Large intestine (tissue), 3 donors: Measurements from ENCODE around the gene PRR36. TPM values are rescaled to one million over a fixed set of nuclear protein-coding genes. Genes with fewer than 3 reads are reported as not detected.

Source experiments
- DNase-seq, 2 donors: peaks; one replicate each; pipeline versions ENCODE4 v3.0.0 to v3.0.0-alpha.2; 2013
- H3K27ac ChIP-seq: one replicate; pipeline ENCODE4 v1.5.1; 2013; ENCODE audit warnings: low read length
- H3K27me3 ChIP-seq: 2 replicates; pipeline ENCODE4 v1.6.1; 2013; ENCODE audit warnings: low read length; ENCODE audit not compliant: control insufficient read depth, insufficient read depth
- H3K36me3 ChIP-seq: 2 replicates; pipeline ENCODE4 v1.6.1; 2013; ENCODE audit warnings: low read length; ENCODE audit not compliant: control insufficient read depth, insufficient read depth
- H3K4me1 ChIP-seq: one replicate; pipeline ENCODE4 v1.6.1; 2013; ENCODE audit warnings: low read length; ENCODE audit not compliant: control insufficient read depth, insufficient read depth
- H3K4me3 ChIP-seq: one replicate; pipeline ENCODE4 v1.5.1; 2013; ENCODE audit warnings: low read length
- H3K9me3 ChIP-seq: one replicate; pipeline ENCODE4 v1.6.1; 2013; ENCODE audit warnings: mild to moderate bottlenecking, low read depth, low read length, moderate library complexity; ENCODE audit not compliant: control insufficient read depth
- WGBS: methylation state at CpG from one replicate; pipeline ENCODE4 v1.1.5; 2013; ENCODE audit warnings: low lambda C conversion rate; ENCODE audit not compliant: insufficient coverage; 5-methylcytosine and 5-hydroxymethylcytosine counted together
- polyA plus RNA-seq: library from polyadenylated mRNA; unstranded; fragments of 120-200 nt; gene quantifications from one replicate; pipeline ENCODE4 v1.2.1, GENCODE V29; 2013

The PRR36 gene
- polyA plus RNA-seq, 1 donor, result 2.1 TPM

DNA sequence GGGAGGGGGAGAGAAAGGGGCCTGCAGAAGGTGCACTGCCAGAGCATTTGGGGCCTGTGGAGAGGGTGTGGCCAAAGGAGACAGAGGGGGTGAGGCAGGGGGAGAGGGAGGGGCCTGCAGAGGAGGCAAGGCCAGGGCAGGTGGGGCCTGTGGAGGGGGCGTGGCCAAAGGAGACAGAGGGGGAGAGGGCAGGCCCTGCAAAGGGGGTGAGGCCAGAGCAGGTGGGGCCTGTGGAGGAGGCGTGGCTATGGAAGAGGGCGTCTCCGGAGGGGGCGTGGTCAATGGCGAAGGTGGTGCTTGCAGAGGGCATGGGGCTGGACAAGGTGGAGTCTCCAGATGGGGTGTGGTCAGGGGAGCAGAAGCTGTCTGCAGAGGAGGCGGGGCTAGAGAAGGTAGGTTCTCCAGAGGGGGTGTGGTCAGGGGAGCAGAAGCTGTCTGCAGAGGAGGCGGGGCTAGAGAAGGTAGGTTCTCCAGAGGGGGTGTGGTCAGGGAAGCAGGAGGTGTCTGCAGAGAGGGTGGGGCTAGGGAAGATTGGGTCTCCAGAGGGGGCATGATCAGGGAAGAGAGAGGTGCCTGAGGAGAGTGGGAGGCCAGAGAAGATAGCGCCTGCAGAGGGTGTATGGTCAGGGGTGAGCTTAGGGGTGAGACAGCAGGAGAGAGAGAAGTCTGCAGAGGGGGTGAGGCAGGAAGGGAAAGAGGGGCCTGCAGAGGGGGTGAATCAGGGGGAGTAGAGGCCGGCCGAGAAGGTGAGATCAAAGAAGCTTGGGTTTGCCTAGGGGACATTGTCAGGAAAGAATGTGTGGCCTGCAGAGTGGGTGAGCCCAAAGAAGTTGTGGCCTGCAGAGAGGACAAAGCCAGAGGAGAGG, 3.4 kb downstream of the PRR36 start:
- peak overlapping the region; percentile 8 for H3K27ac ChIP-seq
- peak; percentile 58 to 64 for DNase-seq
- H3K27me3 ChIP-seq, result peaks cover 49% of the 10 kb centered on the region
- H3K4me3 ChIP-seq, result no peak overlapping the region
- no CpG with 5 or more reads among the region's 11 CpGs for WGBS
- H3K4me1 ChIP-seq, result peaks cover 28% of the 10 kb centered on the region
- H3K9me3 ChIP-seq, result peaks cover 12% of the 10 kb centered on the region
- H3K36me3 ChIP-seq, result no peaks in the 10 kb centered on the region

DNA sequence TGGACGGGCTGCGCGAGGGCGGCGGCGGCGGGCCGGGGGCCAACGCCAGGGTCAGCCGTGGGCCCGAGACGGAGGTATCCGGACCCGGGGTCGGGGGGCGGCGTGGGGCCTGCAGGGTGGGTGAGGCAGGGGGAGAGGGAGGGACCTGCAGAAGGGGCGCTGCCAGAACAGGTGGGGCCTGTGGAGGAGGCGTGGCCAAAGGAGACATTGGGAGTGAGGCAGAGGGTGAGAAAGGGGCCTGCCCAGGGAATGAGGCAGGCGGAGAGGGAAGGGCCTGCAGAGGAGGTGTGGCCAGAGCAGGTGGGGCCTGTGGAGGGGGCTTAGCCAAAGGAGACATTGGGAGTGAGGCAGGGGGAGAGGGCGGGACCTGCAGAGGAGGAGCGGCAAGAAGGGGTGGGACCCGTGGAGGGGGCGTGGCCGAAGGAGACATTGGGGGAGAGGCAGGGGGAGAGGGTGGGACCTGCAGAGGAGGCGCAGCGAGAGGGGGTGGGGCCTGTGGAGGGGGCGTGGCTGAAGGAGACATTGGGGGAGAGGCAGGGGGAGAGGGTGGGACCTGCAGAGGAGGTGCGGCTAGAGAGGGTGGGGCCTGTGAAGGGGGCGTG, 4.2 kb downstream of the PRR36 start:
- peaks cover 52% of the 10 kb centered on the region for H3K27me3 ChIP-seq
- H3K36me3 ChIP-seq, result no peaks in the 10 kb centered on the region
- no CpG with 5 or more reads among the region's 30 CpGs for WGBS
- DNase-seq, result peak in 1 of 2 donors; percentile 47
- no peak overlapping the region for H3K27ac ChIP-seq
- peaks cover 28% of the 10 kb centered on the region for H3K4me1 ChIP-seq
- peaks cover 12% of the 10 kb centered on the region for H3K9me3 ChIP-seq
- H3K4me3 ChIP-seq, result no peak overlapping the region

DNA sequence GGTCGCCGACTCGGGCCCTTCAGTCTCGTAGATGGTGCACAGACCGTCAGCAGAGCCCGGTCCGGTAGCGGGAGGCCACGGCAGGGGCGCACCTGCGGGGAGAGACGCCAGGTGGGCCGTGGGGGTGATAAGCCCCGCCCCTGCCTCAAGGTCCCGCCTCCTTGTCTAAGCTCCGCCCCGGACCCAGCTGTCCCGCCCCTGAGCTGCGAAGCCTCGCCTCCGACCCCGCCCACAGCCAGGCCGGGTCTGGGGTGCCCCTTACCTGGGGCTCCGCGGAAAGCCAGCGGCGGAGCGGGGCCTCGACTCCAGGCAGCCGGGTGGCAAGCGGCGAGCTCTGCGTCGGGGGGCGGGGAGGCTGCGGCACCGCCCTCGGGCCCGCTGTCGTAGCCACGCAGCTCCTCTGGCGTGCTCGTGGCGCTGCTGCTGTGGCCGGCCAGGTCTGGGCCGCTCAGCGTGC, 4.7 kb downstream of the PRR36 start:
- peak in 1 of 2 donors; percentile 51 for DNase-seq
- no CpG with 5 or more reads among the region's 47 CpGs for WGBS
- no peaks in the 10 kb centered on the region for H3K36me3 ChIP-seq
- peak overlapping the region; percentile 31 for H3K4me3 ChIP-seq
- H3K27me3 ChIP-seq, result peaks cover 52% of the 10 kb centered on the region
- peaks cover 14% of the 10 kb centered on the region for H3K9me3 ChIP-seq
- H3K4me1 ChIP-seq, result peaks cover 26% of the 10 kb centered on the region
- H3K27ac ChIP-seq, result peak overlapping the region; percentile 62

DNA sequence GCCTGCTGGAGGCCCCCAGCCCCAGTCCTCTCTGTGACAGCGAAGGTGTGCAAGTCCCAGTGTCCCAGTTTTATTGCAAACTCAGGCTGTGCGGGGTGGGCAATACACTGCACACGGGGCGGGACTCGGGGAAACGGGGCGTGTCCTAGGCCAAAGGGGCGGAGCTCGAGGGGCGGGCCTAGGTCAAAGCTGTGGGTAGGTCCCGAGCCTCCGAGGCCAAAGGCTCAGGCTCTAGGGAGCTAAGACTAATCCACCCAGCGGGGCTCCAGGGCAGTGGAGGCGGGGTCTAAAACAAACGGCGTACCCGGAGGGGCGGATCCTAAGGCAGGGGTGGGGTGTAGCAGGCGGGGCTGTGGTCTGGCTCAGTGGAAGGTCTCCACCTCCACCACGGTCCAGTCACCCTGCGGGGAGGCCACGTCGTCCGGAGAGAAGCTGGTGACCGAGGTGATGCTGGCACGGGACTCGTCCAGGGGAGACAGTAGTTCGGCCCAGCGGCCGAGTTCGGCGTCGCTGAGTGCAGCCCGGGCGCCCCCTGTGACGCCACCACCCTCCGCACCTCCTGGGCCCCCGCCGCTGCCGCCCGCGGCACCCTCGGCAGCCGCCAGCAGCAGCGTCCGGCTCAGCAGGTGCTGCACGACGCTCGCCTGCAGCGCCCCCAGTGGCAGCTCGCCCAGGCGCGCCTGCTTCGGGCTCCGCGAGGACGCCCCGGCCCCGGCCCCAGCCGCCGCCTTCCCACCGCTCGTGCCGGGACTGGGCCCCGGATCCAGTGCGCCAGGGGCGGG, 5.3 kb downstream of the PRR36 start:
- peaks cover 18% of the 10 kb centered on the region for H3K9me3 ChIP-seq
- whole genome bisulfite sequencing, result no CpG with 5 or more reads among the region's 67 CpGs
- H3K4me1 ChIP-seq, result peaks cover 24% of the 10 kb centered on the region
- DNase-seq, result peak; percentile 90
- peaks cover 54% of the 10 kb centered on the region for H3K27me3 ChIP-seq
- H3K4me3 ChIP-seq, result peak overlapping the region; percentile 41
- H3K27ac ChIP-seq, result peak overlapping the region; percentile 78
- no peaks in the 10 kb centered on the region for H3K36me3 ChIP-seq

DNA sequence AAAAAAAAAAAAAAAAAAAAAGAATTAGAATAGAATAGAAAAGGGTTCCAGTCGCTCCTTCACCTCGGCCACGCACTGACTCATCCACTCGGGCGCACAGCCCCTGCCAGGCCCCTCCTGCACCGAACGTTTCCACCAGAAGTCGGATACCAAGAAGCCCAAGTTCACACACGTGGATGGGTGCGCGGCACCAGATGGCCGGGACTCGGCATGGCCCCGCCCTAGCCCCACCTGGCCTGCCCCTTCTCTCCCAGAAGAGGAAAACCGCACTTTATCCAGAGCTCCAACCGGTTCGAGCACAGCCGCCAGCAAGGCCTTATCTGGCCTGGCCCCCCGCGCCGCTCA, 5.9 kb downstream of the PRR36 start:
- Histone ChIP-seq H3K4me1 (peaks cover 24% of the 10 kb centered on the region), H3K27me3 (peaks cover 54% of the 10 kb centered on the region), H3K9me3 (peaks cover 19% of the 10 kb centered on the region), H3K36me3 (no peaks in the 10 kb centered on the region), H3K27ac (no peak overlapping the region), H3K4me3 (peak overlapping the region; percentile 41)
- no CpG with 5 or more reads among the region's 21 CpGs for WGBS
- no peak for DNase-seq

DNA sequence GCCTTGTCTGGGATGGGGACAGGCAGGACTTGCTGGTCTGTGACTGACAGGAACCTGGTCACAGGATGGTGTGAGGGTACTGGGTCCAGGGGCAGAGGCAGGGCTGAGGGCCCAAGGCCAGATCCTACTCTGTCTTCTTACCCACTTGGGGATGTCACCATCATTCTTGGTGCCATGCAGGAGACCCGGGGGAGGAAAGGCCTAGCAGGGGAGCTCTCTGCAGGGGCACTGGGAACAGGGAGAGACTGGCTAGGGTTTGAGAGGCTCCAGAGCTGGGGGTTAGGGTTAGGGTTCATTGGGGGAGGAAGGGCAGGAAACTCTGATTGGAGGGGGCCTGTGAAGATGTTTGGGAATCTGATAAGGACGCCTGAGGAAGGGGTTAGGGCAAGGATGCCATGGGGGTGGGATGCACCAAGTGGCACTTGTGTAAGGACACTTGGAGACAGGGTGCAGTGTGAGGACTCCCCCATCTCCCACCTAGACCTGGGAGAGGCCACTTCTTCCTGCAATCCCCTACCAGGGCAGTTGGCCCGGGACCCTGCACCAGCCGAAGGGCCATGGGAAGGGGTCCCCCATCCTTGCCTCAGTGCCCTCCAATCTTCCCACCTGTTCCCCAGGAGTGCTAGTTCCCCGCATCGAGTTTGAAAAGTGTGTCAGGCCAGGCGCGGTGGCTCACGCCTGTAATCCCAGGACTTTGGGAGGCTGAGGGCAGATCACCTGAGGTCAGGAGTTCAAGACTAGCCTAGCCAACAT, 6.9 kb downstream of the PRR36 start:
- Histone ChIP-seq H3K4me1 (peaks cover 24% of the 10 kb centered on the region), H3K27ac (no peak overlapping the region), H3K27me3 (peaks cover 48% of the 10 kb centered on the region), H3K4me3 (no peak overlapping the region), H3K36me3 (no peaks in the 10 kb centered on the region), H3K9me3 (peaks cover 20% of the 10 kb centered on the region)
- no peak for DNase-seq
- WGBS, result no CpG with 5 or more reads among the region's 9 CpGs

DNA sequence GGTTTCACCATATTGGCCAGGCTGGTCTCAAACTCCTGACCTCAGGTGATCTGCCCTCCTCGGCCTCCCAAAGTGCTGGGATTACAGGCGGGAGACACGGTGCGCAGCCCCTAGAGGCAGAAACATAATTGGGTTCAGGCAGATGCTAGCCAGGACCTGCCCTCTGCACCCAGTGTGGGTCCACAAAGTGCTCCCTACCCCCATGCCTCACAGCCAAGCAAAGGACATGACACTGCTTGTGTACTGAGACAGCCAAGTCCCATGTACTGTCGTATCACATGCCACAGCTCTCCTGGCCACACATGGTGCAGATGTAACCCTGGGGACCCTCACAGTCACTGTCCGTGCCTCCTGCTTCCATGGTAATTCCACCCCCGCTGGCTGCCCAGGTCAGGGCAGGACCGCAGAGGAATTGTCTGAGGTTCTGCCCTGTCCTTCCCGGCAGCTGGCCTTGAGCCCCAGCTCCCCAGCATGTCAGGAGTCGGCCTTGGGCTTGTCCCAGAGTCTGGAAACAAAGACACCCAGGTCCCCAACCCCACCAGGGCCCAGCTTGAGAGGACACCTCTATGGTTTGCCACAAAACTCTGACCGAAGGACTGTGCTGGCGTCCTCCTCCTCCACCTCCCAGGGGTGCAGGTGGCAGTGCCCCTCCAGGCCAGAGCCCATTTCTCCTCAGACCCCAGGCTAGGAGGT, 7.6 kb downstream of the PRR36 start:
- Histone ChIP-seq H3K4me3 (no peak overlapping the region), H3K27me3 (peaks cover 51% of the 10 kb centered on the region), H3K9me3 (peaks cover 19% of the 10 kb centered on the region), H3K27ac (no peak overlapping the region), H3K36me3 (no peaks in the 10 kb centered on the region), H3K4me1 (peaks cover 24% of the 10 kb centered on the region)
- no peak for DNase-seq
- WGBS, result no CpG with 5 or more reads among the region's 12 CpGs

DNA sequence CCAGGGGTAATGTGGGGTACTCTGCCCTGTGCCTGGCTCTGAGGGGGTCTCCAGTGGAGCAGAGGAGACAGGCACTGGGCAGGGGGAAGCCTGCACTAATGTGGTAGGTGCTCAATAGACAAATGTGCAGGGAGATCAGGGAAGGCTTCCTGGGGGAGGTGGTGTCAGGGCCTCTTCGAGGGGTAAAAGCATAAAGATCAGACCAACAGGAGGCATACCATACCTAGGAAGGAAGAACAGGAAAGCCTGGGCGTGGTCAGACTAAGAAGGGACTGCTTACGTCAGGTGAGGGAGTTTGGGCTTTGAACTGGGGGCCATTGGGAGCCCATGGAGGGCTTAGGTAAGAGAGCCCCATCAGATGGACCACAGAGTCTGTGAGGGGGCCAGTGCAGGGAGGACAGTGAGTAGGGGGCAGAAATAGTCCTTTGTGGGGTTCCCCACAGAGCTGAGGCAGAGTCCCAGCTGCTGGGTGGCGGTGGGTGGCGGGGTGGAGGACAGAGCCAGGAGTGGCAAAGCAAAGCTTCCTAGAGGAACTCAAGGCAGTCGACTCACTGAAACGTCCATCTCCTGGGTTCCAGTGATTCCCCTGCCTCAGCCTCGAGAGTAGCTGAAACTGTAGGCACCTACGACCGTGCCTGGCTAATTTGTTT, 8.8 kb downstream of the PRR36 start:
- no peak for DNase-seq
- Histone ChIP-seq H3K27me3 (peaks cover 62% of the 10 kb centered on the region), H3K36me3 (peaks cover 2% of the 10 kb centered on the region), H3K9me3 (peaks cover 17% of the 10 kb centered on the region), H3K27ac (no peak overlapping the region), H3K4me3 (no peak overlapping the region), H3K4me1 (peaks cover 24% of the 10 kb centered on the region)
- no CpG with 5 or more reads among the region's 10 CpGs for WGBS

DNA sequence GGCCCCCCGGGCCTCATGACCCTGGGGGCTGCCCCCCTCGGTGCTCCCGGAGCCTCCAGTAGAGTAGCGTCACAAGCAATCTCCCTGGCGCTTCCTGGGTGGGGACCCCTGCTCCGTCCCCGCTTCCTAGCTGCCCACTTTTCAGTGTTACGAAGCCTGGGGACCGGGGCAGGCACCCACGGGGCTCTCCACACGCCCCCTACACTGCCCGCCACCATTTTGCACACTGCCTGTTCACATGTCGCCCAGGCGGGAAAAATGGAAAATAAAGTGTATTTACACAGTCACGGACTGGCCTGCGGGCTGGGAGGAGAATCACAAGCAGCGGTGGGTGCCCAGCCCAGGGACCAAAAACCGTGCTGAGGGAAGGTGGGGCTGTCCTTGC, 9.5 kb downstream of the PRR36 start:
- Histone ChIP-seq H3K27me3 (peaks cover 63% of the 10 kb centered on the region), H3K4me1 (peaks cover 21% of the 10 kb centered on the region), H3K36me3 (peaks cover 6% of the 10 kb centered on the region), H3K9me3 (peaks cover 17% of the 10 kb centered on the region), H3K27ac (no peak overlapping the region), H3K4me3 (no peak overlapping the region)
- no peak for DNase-seq
- no CpG with 5 or more reads among the region's 18 CpGs for WGBS
